HG03354 (cell line): ENCODE data around the gene PPFIA1.
"Not testable (repeated sequence)": the region's sequence is repeated elsewhere in the genome, so short reads cannot be mapped to it uniquely, and the experiment has no call there.

Source experiments
- ATAC-seq: cut with Tn5 transposase; IDR thresholded peaks from one replicate; pipeline ENCODE4 v1.9.1; 2021; ENCODE audit warnings: mild to moderate bottlenecking; ENCODE audit not compliant: unreplicated experiment, poor library complexity, severe bottlenecking

Gene PPFIA1

GRCh38 chr11:70292166-70292565 lies 21.7 kb downstream of the PPFIA1 start:
- ATAC-seq = no peak

- ATAC-seq = no peak
Observed at GRCh38 chr11:70292863-70293262, 22.4 kb downstream of the PPFIA1 start.

GRCh38 chr11:70295166-70295565 lies 24.7 kb downstream of the PPFIA1 start:
- not testable (repeated sequence) for ATAC-seq

- no peak for ATAC-seq
Observed at GRCh38 chr11:70296681-70297080, 26.2 kb downstream of the PPFIA1 start.

- no peak for ATAC-seq
Observed at GRCh38 chr11:70297341-70297740, 26.9 kb downstream of the PPFIA1 start.

GRCh38 chr11:70298243-70298915 lies 27.9 kb downstream of the PPFIA1 start:
- ATAC-seq = no peak

GRCh38 chr11:70299636-70300035 lies 29.1 kb downstream of the PPFIA1 start:
- ATAC-seq = no peak

- no peak for ATAC-seq
Observed at GRCh38 chr11:70301191-70301590, 30.7 kb downstream of the PPFIA1 start.

- no peak for ATAC-seq
Observed at GRCh38 chr11:70301721-70302418, 31.4 kb downstream of the PPFIA1 start.

- no peak for ATAC-seq
Observed at GRCh38 chr11:70302419-70302752, 31.9 kb downstream of the PPFIA1 start.

- no peak for ATAC-seq
Observed at GRCh38 chr11:70303070-70303469, 32.6 kb downstream of the PPFIA1 start.

- ATAC-seq = no peak
Observed at GRCh38 chr11:70304208-70304603, 33.7 kb downstream of the PPFIA1 start.

GRCh38 chr11:70305501-70305900 lies 35.0 kb downstream of the PPFIA1 start:
- ATAC-seq = no peak

- ATAC-seq = no peak
Observed at GRCh38 chr11:70306586-70307033, 36.1 kb downstream of the PPFIA1 start.

GRCh38 chr11:70307176-70307575 lies 36.7 kb downstream of the PPFIA1 start:
- no peak for ATAC-seq

GRCh38 chr11:70311616-70312015 lies 41.1 kb downstream of the PPFIA1 start:
- no peak for ATAC-seq

- ATAC-seq = no peak
Observed at GRCh38 chr11:70312401-70313357, 42.2 kb downstream of the PPFIA1 start.

- ATAC-seq = no peak
Observed at GRCh38 chr11:70313945-70314344, 43.5 kb downstream of the PPFIA1 start.

- ATAC-seq = no peak
Observed at GRCh38 chr11:70314730-70315129, 44.2 kb downstream of the PPFIA1 start.

- ATAC-seq = no peak
Observed at GRCh38 chr11:70315716-70316115, 45.2 kb downstream of the PPFIA1 start.
